ENCODE measurements around the gene MCEMP1.

Gene MCEMP1

DNA sequence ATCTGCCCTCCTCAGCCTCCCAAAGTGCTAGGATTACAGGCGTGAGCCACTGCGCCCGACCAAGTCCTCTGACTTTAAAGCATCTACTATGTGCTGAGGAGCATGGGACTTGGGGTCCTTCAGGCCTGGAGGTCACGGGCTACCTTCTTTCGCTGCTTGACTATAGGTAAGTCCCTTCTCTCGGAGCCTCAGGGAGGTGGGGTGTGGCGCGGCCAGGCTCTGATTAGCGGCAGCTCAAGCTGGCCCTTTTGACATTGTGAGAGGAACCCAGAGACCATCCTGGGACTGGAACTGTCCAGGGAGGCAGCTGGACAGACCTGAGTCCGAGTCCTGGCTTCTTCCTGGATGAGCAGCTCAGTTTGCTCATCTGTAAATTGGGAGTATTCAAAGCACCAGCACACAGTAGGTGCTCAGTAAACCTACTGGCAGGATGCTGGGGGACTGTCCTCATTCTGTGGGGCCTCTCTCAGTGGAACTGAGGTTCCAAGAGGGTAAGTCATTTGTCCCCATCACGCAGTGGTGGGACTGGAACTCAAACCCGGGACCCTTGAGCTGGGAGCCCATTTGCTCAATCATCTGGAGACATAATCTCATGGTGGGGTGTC is 24.3 kb downstream of the MCEMP1 start:
- TF ChIP-seq CTCF (IDR thresholded peaks at IDR 0.05; ENCODE audit: low read depth, low read length): no peak
- no peak overlapping the region for H3K4me3 ChIP-seq (ENCODE audit: low read depth, low read length)

GRCh38 chr19:7701654-7702457 is 25.0 kb downstream of the MCEMP1 start, which contains the start of gene FCER2:
Gene FCER2 (minus strand): TSS chr19:7702131. CDS start chr19:7699760, 2,371 bp downstream.
- no peak within 1 kb of the TSS for H3K4me3 ChIP-seq (ENCODE audit: low read depth, low read length)
- no peak for TF ChIP-seq CTCF (IDR thresholded peaks at IDR 0.05; ENCODE audit: low read depth, low read length)

DNA sequence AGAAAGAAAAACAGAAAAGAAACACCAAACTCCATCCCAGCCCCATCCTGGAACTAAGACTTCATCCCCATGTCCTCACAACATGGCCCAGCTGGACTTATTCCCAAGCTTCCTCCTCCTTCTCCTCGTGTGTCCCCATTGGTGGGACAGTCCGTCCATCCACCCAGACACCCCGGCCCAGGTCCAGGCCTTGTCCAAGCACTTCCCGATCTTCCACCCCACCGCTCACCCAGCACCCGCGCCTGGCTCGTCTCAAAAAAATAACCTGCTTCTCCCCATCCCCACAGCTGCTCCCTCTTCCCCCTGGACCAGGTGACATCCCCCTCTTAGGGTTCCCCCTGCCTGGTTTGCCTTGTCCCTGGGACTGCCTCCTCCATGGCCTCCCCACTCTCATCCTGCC is 26.4 kb downstream of the MCEMP1 start:
- TF ChIP-seq CTCF (IDR thresholded peaks at IDR 0.05; ENCODE audit: low read depth, low read length): no peak
- H3K4me3 ChIP-seq (ENCODE audit: low read depth, low read length): no peak overlapping the region

GRCh38 chr19:7704280-7705060 is 27.6 kb downstream of the MCEMP1 start:
- H3K4me3 ChIP-seq (ENCODE audit: low read depth, low read length): no peak overlapping the region
- TF ChIP-seq CTCF (IDR thresholded peaks at IDR 0.05; ENCODE audit: low read depth, low read length): no peak

GRCh38 chr19:7705387-7706187 is 28.7 kb downstream of the MCEMP1 start:
- H3K4me3 ChIP-seq (ENCODE audit: low read depth, low read length): no peak overlapping the region
- no peak for TF ChIP-seq CTCF (IDR thresholded peaks at IDR 0.05; ENCODE audit: low read depth, low read length)

DNA sequence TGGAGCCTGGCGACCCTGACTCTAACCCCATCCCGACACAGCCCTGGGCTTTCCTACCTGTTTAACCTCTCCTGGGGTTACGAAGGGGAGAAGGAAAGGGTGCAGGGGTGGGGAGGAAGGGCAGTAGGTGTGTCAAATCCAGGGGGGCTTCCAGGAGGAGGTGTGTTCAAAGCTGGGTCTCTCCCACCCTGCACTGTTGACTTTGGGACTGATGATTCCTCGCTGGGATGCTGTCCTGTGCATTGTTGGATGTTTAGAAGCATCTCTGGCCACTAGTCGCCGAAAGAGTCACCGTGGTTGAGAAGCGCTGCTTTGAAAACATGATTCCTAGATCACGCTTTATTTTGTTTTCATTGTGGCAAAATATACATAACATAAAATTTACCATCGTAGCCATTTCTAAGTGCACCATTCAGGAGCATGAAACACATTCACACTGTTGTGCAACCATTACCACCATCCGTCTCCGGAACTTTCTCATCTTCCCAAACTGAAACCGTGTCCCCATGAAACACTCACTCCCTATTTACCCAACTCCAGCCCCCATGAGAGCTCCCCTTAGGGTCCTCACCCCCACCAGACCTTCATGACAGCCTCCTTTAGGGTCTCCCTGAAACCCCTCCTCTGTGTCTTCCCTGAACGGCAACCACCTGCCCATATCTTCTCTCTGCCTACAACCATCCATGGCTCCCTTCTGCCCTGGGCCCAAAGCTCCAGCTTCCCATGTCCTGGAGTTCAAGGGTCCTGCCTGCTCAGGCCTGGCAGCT is 29.5 kb downstream of the MCEMP1 start:
- TF ChIP-seq CTCF (IDR thresholded peaks at IDR 0.05; ENCODE audit: low read depth, low read length): no peak
- no peak overlapping the region for H3K4me3 ChIP-seq (ENCODE audit: low read depth, low read length)
